WI38 (cell line): ENCODE results near the gene DENND1C.

Experiments used
- H3K4me3 ChIP-seq: 2 replicates; pipeline ENCODE4 v1.5.1; 2011; ENCODE audit warnings: low read depth, mild to moderate bottlenecking, control low read depth, low read length
- TF ChIP-seq, protein P1 (sequence below): IDR thresholded peaks from 2 replicates; pipeline ENCODE4 v1.5.1; 2012; ENCODE audit warnings: low read depth, mild to moderate bottlenecking, control low read depth, low read length

The DENND1C gene

DNA sequence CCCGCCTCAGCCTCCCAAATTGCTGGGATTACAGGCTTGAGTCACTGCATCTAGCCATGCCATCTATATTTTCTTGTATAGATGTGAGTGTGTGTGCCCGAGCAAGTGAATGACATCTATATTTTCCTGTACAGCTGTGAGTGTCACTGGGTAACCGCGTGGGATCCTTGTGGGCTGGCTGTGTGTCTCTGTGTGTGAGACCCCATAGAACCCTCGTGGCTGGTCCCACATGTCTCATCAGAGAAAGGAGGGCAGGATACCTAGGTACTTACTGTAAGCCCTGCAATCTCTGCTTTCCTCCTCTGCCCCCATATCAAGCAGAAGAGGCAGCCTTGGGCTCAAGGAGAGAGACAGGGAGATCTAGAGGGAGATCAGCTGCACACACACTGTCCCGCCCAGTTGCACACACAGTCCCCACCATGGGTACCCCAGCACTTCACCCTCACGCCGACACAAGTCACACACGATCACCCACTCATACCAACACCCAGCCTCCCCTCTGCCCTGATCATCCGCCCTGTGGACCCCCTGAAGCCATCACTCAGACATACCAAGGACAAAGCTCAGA is 655 bp downstream of the DENND1C start:
- no peak overlapping the region for H3K4me3 ChIP-seq

DNA sequence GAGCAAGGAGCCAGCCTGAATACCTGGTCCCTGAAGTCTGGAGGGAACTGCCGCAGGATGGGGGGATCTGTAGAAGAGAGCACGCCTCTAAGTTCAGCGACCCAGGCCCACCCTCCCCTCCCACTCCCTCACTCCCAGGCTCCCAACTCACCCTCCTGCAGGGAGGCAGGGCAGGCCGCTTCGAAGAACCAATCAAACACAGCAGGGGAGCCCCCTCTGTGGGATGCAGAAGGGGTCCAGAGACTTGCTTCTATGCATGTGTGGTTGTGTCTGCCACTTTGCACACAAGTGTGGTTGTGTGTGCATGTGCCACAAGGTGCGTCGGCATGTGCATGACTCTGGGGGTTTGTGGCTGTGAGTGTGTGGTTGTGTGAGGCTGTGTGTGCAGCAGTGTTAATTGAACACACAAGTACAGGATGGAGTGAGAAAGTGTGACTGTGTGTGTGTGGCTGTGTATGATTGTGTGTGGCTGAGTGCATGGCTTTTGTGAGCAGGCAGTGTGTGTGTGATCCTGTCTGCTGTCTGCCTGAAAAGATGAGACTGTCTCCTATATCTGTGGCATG is 1.7 kb downstream of the DENND1C start:
- H3K4me3 ChIP-seq: no peak overlapping the region
- TF ChIP-seq, protein P1, sequence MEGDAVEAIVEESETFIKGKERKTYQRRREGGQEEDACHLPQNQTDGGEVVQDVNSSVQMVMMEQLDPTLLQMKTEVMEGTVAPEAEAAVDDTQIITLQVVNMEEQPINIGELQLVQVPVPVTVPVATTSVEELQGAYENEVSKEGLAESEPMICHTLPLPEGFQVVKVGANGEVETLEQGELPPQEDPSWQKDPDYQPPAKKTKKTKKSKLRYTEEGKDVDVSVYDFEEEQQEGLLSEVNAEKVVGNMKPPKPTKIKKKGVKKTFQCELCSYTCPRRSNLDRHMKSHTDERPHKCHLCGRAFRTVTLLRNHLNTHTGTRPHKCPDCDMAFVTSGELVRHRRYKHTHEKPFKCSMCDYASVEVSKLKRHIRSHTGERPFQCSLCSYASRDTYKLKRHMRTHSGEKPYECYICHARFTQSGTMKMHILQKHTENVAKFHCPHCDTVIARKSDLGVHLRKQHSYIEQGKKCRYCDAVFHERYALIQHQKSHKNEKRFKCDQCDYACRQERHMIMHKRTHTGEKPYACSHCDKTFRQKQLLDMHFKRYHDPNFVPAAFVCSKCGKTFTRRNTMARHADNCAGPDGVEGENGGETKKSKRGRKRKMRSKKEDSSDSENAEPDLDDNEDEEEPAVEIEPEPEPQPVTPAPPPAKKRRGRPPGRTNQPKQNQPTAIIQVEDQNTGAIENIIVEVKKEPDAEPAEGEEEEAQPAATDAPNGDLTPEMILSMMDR: no peak

More for the DNA sequence above, 655 bp downstream of the DENND1C start:
- TF ChIP-seq, protein P1: no peak

GRCh38 chr19:6478815-6479214 is 2.8 kb downstream of the DENND1C start:
- H3K4me3 ChIP-seq: no peak overlapping the region
- TF ChIP-seq, protein P1: no peak

DNA sequence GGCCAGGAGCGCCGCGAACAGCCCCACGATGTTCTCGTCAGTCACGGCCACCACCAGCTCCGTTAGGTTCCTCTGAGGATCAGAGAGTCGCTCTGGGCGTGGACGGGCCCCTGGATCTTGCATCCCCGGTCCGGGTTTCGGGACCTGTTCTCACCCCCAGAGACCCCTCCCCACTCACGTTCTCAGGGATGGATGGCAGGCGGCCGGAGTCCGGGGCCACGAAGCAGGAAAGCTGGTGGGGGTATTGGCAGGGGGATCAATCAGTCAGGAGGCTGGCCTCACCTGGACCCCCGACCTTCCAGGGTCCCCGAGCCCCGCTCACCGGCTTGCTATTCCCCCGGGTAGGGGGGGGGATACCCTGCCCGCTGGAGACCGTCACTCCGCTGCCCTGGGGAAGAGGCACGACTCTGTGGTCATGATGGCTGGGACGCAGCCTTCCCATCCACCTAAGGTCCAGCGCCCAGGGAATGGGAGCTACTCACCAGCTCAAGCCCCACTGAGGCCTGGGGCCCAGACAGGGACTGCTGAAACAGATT is 4.6 kb downstream of the DENND1C start:
- no peak overlapping the region for H3K4me3 ChIP-seq
- TF ChIP-seq, protein P1: no peak

DNA sequence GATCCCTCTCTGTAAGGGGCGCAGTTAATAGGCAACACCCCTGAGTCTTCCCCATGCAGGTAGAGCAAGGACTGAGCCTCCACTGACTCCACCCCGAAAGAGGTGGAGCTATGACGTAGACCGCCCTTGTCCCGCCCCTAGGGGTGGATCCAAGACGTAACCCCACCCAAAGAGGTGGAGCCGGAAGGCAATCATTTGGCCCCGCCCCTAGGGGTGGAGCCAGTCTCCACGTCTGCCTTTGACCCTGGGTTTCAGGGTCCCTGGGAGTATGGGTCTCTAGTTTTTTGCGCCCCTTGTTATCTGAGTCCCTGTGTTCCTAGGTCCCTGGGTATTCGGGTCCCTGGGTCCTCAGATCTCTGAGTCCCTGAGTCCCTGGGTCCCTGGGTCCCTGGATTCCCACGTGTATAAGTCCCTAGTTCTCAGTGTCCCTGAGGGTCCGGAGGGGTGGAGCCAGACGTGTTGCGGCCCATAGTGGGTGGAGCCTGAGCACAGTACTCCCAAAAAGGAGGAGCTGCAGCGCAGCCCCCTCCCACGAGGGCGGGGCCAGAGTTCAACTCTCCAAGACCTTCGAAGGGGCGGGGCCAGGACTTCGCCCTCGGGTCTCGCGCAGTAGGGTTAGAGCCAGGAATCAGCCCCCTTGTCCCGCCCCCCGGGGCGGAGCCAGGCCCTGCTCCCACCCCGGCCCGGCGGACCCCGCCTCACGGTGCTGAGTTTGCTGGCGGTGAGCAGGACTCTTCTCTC is 5.3 kb downstream of the DENND1C start:
- no peak overlapping the region for H3K4me3 ChIP-seq
- TF ChIP-seq, protein P1: no peak

DNA sequence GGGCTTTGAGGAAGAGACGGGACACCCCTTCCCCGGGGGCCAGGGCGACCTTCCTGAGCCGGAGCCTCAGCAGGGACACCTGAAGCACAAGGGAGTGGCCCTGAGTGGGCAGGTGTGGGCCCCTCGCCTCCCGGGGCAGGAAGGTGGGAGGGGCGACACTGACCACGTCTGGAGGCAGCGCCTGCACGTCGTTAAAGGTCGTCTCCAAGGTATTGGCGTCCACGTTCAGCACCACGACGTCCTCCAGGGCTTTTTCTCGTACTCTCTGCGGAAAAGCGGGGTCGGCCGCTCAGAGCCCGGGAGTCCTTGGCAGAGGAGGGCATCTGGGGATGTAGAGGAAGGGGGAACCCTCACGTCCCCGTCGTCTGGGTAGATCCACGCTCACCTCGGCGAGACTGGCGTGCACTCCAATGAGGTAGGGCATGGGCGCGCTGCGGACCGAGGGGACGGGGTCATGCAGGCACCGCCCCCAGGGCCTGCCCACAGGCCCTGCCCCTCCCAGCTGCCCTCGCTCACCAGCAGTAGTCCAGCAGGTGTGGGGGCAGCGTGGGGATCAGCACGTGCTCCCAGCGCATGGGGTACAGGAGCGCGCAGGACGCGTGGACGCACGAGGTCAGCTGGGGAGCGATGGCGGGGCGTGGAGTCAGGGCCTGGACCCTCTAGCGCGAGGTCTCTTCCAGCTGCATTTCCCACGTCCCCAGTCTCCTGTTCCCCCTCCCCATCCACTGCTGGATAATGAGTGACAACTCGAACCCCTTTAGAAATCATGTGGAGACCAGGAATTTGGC is 6.1 kb downstream of the DENND1C start:
- H3K4me3 ChIP-seq: no peak overlapping the region
- TF ChIP-seq, protein P1: no peak
